A673 (cell line): Measurements from ENCODE around the gene NEK6. TPM values are rescaled to one million over a fixed set of nuclear protein-coding genes. Genes with fewer than 3 reads are reported as not detected.

Experiments used
- BruUV-seq: library from RNA; stranded (reverse); fragments of 400-500 nt; replicated peaks from 2 replicates; lab custom pipeline; 2021; lab: Mats Ljungman, UMichigan
- CTCF ChIA-PET: fragments of 300-600 bp; sonication (Branson Sonifier 250); formaldehyde crosslinking; loops from one replicate; lab custom pipeline; 2022; ENCODE audit warnings: antibody characterized with exemption; lab: Charles Lee
- POLR2A ChIA-PET: fragments of 300-600 bp; sonication (Branson Sonifier 250); formaldehyde crosslinking; loops from one replicate; lab custom pipeline; 2022; ENCODE audit warnings: antibody characterized with exemption; ENCODE audit not compliant: low non-redundant PET; lab: Charles Lee
- DNase-seq: peaks from one replicate; pipeline ENCODE4 v3.0.0-alpha.2; 2015; ENCODE audit warnings: low spot score
- H3K27ac ChIP-seq: fragments of 200-600 bp; sonication (generic); 2 replicates; pipeline ENCODE4 v1.5.1; 2016; ENCODE audit warnings: mixed run types, low read depth, mild to moderate bottlenecking, mixed read lengths, antibody characterized with exemption, low read length; ENCODE audit not compliant: poor library complexity, severe bottlenecking
- H3K27me3 ChIP-seq: fragments of 200-600 bp; sonication (generic); replicated peaks from 2 replicates; pipeline ENCODE4 v1.6.1; 2017; ENCODE audit warnings: mixed run types, low read depth, mild to moderate bottlenecking, mixed read lengths, antibody characterized with exemption, low read length; ENCODE audit not compliant: insufficient read depth, poor library complexity
- H3K36me3 ChIP-seq: fragments of 200-600 bp; sonication (generic); 2 replicates; pipeline ENCODE4 v1.6.1; 2016; ENCODE audit warnings: mixed run types, mild to moderate bottlenecking, mixed read lengths, antibody characterized with exemption, low read length; ENCODE audit not compliant: insufficient read depth, poor library complexity, severe bottlenecking
- H3K4me1 ChIP-seq: fragments of 200-600 bp; sonication (generic); 2 replicates; pipeline ENCODE4 v1.6.1; 2017; ENCODE audit warnings: mixed run types, mild to moderate bottlenecking, mixed read lengths, antibody characterized with exemption, low read length; ENCODE audit not compliant: insufficient read depth, poor library complexity, severe bottlenecking
- H3K4me3 ChIP-seq: fragments of 200-600 bp; sonication (generic); 2 replicates; pipeline ENCODE4 v1.5.1; 2016; ENCODE audit warnings: low read depth, mixed run types, mild to moderate bottlenecking, mixed read lengths, low read length; ENCODE audit not compliant: poor library complexity, severe bottlenecking
- H3K9me3 ChIP-seq: fragments of 200-600 bp; sonication (generic); 2 replicates; pipeline ENCODE4 v1.6.1; 2016; ENCODE audit warnings: mixed run types, low read depth, mild to moderate bottlenecking, mixed read lengths, antibody characterized with exemption, low read length; ENCODE audit not compliant: poor library complexity, severe bottlenecking
- EZH2 ChIP-seq: fragments of 200-600 bp; sonication (generic); IDR thresholded peaks from 2 replicates; pipeline ENCODE4 v1.6.1; 2017; ENCODE audit warnings: borderline replicate concordance, low read depth, mild to moderate bottlenecking, mixed read lengths, antibody characterized with exemption, low read length; ENCODE audit not compliant: poor library complexity, severe bottlenecking
- intact Hi-C: fragments of 100-400 bp; cut with micrococcal nuclease; formaldehyde crosslinking; loops from one replicate; pipeline ENCODE4 v1.10.0; 2022; ENCODE audit not compliant: unreplicated experiment
- total RNA-seq: library from RNA; stranded (reverse); gene quantifications from 2 replicates; pipeline ENCODE4 v1.2.3, GENCODE V29; 2021
- TF ChIP-seq, protein P1 (sequence below): fragments of 300-800, 200-600 bp; sonication (generic); conservative IDR thresholded peaks from 2 replicates; pipeline ENCODE4 v1.5.1; 2017; ENCODE audit warnings: low read depth, mild to moderate bottlenecking, antibody characterized with exemption, low read length, moderate library complexity, mixed read lengths

The NEK6 gene
- total RNA-seq, 1 experiment from 2014 or later, result 23.3 TPM

DNA sequence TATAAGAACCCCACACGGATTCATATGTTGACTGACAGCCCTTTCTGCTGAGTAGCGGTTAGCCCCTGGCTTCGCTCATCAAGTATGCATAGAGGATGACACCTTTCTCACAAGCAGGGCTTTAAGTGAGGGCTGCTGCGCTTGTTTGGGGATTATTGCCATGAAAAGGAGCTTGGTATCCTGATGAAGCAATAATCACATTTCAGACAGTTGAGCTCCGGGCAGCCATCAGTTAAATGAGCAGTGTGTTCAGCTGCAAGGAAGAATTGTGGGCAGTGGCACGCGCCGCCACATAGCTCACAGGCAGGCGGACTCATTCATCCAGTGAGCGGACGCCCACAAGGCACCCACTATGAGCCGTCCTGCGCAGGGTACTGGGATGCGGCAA is 77.6 kb downstream of the NEK6 start:
- no peak for TF ChIP-seq EZH2
- TF ChIP-seq, protein P1, sequence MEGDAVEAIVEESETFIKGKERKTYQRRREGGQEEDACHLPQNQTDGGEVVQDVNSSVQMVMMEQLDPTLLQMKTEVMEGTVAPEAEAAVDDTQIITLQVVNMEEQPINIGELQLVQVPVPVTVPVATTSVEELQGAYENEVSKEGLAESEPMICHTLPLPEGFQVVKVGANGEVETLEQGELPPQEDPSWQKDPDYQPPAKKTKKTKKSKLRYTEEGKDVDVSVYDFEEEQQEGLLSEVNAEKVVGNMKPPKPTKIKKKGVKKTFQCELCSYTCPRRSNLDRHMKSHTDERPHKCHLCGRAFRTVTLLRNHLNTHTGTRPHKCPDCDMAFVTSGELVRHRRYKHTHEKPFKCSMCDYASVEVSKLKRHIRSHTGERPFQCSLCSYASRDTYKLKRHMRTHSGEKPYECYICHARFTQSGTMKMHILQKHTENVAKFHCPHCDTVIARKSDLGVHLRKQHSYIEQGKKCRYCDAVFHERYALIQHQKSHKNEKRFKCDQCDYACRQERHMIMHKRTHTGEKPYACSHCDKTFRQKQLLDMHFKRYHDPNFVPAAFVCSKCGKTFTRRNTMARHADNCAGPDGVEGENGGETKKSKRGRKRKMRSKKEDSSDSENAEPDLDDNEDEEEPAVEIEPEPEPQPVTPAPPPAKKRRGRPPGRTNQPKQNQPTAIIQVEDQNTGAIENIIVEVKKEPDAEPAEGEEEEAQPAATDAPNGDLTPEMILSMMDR, result no peak
- intact Hi-C loops, result no loop called here
- no TSS peak for BruUV-seq
- Histone ChIP-seq H3K4me3 (no peak overlapping the region), H3K9me3 (no peaks in the 10 kb centered on the region), H3K4me1 (no peaks in the 10 kb centered on the region), H3K27ac (no peak overlapping the region), H3K36me3 (peaks cover 11% of the 10 kb centered on the region), H3K27me3 (no peaks in the 10 kb centered on the region)
- CTCF ChIA-PET, result no interaction called here
- POLR2A ChIA-PET, result no interaction called here
- DNase-seq, result no peak

DNA sequence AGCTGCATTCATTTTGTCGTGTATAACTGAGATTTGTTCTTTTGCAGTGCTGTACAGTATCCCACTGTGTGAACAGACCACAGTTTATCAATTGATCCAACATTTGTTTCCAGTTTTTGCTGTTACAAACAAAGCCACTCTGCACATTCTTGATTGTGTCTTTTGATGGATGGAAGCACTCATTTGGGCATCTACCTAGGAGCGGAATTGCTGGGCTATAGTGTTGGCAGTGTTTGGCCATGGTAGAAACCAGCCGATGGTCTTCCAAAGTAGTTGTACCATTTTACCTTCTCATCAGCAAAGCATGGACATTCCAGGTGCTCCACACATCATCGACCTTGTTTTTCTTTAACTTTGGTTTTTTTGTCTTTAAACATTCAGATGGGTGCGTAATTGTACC is 79.8 kb downstream of the NEK6 start:
- DNase-seq, result no peak
- BruUV-seq, result no TSS peak
- H3K4me1 ChIP-seq, result peaks cover under 1% of the 10 kb centered on the region
- POLR2A ChIA-PET, result no interaction called here
- H3K9me3 ChIP-seq, result no peaks in the 10 kb centered on the region
- CTCF ChIA-PET, result no interaction called here
- intact Hi-C loops, result no loop called here
- no peak overlapping the region for H3K4me3 ChIP-seq
- no peak overlapping the region for H3K27ac ChIP-seq
- H3K36me3 ChIP-seq, result peaks cover 11% of the 10 kb centered on the region
- TF ChIP-seq, protein P1, result no peak
- no peak for TF ChIP-seq EZH2
- no peaks in the 10 kb centered on the region for H3K27me3 ChIP-seq

GRCh38 chr9:124339603-124340146 is 81.9 kb downstream of the NEK6 start:
- Histone ChIP-seq H3K27me3 (no peaks in the 10 kb centered on the region), H3K4me3 (no peak overlapping the region), H3K36me3 (peaks cover 11% of the 10 kb centered on the region), H3K27ac (no peak overlapping the region), H3K9me3 (no peaks in the 10 kb centered on the region), H3K4me1 (peaks cover 13% of the 10 kb centered on the region)
- POLR2A ChIA-PET, result no interaction called here
- CTCF ChIA-PET, result no interaction called here
- intact Hi-C loops, result loop anchor here (5.0 kb wide), 1 partner anchor 53 kb away; no protein-coding TSS in a partner anchor
- BruUV-seq, result no TSS peak
- TF ChIP-seq, protein P1, result no peak
- no peak for TF ChIP-seq EZH2
- no peak for DNase-seq
